CD4-positive, alpha-beta T cell treated with Interleukin-15 for 1 hour (primary cell): ENCODE measurements around the gene CEP83.
"Not testable (repeated sequence)": the region's sequence is repeated elsewhere in the genome, so short reads cannot be mapped to it uniquely, and the experiment has no call there.

Source experiments
- DNase-seq: peaks from one replicate; pipeline ENCODE4 v3.0.0-alpha.2; 2020

The CEP83 gene, protein sequence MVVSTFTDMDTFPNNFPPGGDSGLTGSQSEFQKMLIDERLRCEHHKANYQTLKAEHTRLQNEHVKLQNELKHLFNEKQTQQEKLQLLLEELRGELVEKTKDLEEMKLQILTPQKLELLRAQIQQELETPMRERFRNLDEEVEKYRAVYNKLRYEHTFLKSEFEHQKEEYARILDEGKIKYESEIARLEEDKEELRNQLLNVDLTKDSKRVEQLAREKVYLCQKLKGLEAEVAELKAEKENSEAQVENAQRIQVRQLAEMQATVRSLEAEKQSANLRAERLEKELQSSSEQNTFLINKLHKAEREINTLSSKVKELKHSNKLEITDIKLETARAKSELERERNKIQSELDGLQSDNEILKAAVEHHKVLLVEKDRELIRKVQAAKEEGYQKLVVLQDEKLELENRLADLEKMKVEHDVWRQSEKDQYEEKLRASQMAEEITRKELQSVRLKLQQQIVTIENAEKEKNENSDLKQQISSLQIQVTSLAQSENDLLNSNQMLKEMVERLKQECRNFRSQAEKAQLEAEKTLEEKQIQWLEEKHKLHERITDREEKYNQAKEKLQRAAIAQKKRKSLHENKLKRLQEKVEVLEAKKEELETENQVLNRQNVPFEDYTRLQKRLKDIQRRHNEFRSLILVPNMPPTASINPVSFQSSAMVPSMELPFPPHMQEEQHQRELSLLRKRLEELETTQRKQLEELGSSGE

DNA sequence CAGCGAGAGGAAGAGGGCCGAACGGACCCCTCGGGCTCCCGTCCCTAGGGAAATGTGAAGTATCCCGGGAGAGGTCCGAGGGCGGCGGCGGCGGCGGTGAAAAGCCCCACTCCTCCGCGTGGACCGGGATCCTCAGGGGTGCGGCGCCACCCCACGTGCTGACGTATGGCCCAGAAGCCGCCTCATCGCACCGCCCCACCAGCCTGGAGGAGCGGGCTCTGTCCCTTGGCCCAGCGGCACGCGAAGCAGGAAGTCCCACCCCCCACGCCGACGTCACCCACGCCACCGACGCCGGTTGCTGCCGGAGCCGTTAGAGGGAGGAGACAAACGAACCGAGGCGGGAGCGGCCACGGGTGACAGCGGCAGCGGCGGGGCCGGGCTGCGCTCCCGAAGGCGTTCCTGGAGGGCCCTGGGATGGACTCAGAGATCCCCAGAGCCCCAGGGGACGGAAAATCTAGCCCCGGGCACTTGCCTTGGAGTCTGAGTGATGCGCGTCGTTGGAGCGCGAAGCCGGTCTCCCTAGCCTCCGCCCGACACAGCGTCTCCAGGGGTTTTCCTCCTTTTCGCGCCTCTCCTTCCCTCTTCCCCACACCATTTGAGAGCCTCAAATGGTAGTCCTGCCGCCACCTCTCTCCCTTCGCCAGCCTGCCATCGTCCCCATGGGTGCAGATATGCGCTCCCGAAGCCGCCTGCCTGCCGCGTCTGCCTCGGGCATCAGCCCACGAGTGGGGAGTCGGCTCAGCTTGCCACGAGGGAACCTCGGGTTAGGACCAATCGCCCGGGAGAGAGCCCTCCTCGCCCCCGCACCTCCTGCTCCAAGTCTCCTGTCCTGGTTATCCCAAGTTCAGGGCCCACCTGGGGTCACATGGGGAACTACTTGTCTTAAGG lies at the start of gene CEP83:
Gene CEP83 (minus strand): TSS at position 140 of the 888 bp plus-strand sequence. CDS start 47,377 bp downstream, outside the sequence.
- DNase-seq = peak; percentile 95

- no peak for DNase-seq
Observed at GRCh38 chr12:94509317-94509716, 49.6 kb upstream of the CEP83 start.

DNA sequence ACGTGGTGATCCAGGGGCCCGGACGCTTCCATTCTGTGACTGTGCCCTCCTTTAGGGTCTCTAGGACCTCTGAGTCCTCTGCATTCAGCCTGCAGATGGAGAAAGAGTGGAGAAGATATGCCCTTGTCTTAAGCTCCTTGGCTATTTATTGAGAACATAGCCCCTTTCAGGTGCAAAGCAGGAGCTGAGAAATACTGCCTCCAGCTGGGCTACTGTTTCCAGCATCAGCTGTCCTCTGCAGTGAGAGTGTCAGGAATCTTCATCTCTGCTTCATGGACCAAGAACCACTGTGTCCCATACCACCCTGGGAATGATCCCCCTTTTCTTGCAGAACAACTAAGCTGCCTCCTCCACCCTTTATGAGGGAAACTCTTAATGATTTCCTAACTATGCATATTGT lies 47.8 kb upstream of the CEP83 start:
- no peak for DNase-seq

DNA sequence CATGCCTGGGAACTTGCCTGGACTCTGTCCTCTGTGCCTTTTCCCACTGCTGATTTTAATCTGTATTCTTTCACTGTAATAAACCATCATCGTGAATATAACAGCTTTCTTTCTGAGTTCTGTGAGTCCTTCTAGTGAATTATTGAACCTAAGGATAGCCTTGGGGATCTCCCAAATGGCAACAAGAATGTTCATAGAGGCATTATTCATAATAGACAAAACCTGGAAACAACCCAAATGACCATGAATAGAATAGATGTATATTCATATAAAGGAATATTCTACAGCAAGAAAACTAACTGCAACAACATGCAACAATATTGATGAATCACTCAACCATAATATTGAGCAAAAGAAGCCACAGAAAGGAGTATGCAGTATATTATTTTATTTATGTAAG lies 44.7 kb upstream of the CEP83 start:
- no peak for DNase-seq

GRCh38 chr12:94503619-94504018 lies 44.0 kb upstream of the CEP83 start:
- no peak for DNase-seq

DNA sequence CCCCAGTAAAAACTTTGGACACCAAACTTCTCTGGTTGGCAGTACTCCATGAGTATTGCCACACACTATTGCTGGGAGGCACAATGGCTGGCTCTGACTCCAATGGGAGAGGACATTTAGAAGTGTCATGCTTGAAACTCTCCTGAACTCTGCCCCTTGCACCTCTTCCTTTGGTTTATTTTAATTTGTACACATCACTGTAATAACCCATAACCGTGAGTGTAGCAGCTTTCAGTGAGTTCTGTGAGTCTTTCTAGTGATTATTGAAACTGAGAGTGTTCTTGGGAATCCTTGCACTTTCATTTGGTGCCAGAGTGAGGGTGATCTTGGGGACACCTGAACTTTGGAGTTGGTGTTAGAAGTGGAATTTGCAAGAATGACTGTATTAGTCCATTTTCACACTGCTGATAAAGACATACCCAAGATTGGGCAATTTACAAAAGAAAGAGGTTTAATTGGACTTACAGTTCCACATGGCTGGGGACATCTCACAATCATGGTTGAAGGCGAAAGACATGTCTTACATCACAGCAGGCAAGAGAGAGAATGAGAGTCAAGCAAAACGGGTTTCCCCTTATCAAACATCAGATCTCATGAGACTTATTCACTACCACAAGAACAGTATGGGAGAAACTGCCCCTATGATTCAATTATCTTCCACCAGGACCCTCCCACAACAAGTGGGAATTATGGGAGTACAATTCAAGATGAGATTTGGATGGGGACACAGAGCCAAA lies 41.3 kb upstream of the CEP83 start:
- no peak for DNase-seq

DNA sequence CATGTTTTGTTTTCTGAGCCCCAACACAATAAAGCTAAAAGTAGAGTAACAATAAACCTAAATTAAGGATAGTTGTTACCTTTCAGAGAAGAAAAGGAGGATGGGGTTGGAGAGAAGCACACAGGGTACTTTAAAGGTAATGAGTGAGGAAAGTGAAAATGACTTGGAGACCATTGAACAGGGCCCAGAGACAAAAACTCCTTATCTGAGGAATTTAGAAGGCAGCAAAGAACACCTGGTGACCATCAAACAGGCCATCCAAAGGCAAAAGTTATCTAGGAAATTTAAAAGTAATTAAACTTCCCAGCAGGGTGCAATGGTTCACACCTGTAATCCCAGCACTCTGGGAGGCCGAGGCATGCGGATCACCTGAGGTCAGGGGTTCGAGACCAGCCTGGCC lies 39.0 kb upstream of the CEP83 start:
- no peak for DNase-seq

- DNase-seq = no peak
Observed at GRCh38 chr12:94498073-94498472, 38.4 kb upstream of the CEP83 start.

GRCh38 chr12:94495445-94496115 lies 35.9 kb upstream of the CEP83 start:
- no peak for DNase-seq

DNA sequence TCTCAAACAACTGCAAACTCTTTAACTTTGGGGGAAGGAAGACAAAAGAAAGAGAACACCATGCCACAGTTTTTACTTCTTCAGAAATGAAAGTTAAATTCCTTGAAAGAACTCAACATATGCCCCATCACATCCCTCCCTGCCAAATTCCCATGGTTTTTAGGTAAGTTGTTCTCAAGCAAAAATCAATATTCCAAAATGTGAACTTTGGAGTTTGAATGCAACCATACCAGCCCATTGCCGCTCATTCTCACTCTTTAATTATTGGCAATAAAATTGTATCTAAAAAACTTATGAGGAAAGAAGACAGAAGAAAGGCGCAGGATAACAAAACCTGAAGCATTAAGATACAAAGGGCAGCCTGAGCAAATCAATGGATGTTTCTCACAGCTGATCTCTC lies 31.8 kb upstream of the CEP83 start:
- no peak for DNase-seq

DNA sequence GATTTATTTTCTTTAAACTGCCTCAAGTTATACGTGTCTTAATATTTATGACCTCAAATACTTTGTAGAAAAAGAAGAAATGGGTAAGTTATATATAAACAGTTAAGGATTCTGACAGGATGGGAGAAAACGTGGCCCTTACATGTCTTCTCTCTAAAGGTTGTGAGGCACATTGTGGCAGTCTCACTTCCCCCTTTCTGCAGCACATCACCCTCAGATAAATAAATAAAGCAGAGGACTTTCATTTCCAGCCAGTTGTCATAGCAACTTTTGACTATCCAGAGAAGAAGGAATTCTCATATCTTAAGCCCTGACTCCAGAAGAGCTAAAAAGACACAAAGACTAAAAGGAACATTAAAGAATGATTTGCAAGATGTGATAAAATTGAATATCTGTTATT lies 28.8 kb upstream of the CEP83 start:
- DNase-seq = no peak

- no peak for DNase-seq
Observed at GRCh38 chr12:94481734-94482133, 22.1 kb upstream of the CEP83 start.

DNA sequence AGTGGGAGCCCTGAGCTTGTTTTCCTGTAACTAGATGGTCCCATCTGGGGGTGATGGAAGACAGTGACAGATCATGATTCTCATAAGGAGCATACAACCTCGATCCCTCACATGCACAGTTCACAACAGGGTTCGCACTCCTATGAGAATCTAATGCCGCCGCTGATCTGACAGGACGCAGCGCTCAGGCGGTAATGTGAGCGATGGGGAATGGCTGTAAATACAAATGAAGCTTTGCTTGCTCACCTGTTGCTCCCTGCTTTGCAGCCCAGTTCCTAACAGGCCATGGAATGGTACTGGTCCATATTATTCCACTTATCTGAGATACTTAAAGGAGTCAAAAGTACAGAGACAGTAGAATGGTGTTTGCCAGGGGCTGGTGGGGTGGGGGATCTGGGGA lies 9.9 kb upstream of the CEP83 start:
- DNase-seq = no peak

DNA sequence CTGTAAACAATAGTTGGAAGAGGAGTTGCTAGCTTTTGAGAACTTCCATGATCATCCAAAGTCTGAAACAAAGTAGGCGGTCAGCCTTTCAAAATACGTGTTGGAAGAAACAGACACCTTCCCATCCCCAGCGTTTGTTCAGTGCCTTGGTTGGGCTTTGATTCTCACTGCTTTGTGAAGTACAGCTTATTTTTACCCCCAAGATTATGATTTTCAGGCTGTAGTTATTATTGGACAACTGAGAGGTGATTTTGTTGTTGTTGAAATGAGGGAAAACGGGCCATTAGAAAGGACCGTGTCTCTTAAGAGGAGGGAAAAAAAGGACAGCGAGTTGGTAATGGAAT lies 921 bp upstream of the CEP83 start:
- no peak for DNase-seq

- DNase-seq = no peak
Observed at GRCh38 chr12:94458877-94459727, 565 bp downstream of the CEP83 start.

DNA sequence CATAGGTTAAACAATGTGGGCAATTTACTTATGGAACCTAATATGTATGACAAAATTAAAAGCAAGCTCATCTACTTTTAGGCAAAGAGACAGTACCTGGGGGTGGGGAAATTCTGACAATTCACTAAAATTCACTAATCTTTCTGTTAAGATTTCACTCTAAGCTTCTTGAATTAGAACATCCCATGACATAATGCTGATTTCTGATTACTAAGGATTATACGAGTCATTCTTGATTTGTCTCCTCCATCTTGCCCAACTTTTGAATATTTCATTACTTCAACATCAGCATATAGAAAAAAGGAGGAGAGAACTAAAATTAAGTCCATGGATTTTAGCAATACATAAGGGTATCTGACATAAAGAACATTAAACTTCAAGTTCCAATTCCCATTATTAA lies 2.4 kb downstream of the CEP83 start:
- DNase-seq = no peak

DNA sequence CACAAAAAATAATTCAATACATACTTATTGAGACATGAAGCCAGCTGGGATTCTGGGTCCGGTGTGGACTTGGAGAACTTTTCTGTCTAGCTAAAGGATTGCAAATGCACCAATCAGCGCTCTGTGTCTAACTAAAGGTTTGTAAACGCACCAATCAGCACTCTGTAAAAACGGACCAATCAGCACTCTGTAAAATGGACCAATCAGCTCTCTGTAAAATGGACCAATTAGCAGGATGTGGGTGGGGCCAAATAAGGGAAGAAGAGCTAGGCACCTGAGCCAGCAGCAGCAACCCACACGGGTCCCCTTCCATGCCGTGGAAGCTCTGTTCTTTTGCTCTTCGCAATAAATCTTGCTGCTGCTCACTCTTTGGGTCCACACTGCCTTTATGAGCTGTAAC lies 5.3 kb downstream of the CEP83 start:
- not testable (repeated sequence) for DNase-seq

DNA sequence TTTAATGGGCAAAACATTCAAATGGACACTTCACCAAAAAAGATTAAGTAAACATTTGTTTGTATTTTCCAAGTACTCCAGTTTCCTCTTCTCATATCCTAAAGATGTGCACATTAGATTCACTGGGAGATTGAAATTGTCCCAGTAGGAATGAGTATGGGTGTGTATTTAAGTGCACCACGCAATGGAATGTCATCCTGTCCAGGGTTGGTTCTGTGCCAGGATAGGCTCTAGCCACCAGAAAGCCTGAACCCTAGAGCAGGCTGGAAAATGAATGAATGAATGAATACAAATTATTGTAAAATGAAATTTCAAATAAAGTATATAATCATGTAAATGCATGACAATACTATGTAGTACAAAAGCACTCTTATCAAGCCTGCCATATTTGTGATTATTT lies 14.0 kb downstream of the CEP83 start:
- DNase-seq = no peak

DNA sequence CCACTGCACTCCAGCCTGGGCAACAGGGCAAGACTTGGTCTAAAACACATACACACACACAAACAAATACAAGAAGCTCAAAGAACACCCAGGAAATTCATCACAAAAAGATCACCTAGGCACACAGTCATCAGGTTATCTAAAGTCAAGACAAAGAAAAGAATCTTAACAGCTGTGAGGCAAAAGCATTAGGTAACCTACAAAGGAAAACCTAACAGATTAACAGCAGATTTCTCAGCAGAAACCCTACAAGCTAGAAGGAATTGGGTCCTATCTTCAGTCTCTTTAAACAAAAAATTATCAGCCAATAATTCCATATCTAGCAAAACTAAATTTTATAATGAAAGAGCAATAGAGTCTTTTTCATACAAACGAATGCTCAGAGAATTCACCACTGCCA lies 22.4 kb downstream of the CEP83 start:
- DNase-seq = no peak

DNA sequence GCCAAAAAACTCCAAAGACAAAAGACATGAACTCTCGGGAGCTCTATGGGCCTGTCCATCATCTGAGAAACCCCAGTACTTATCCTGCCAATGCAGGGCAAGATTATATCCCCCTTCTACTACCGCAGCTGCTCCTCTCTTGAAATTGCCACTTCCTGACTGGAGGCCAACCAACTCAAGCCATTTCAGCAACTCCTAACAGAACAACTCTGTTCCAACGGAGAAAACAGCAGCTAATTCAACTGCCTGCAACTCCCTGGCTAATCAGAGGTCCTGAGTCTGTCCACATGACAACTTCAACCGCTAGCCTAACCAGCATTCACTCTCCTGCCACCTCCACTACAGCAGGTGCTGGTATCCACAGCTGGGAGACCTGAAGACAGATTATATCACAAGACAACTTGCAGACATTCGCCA lies 24.1 kb downstream of the CEP83 start:
- no peak for DNase-seq

- no peak for DNase-seq
Observed at GRCh38 chr12:94434171-94434570, 25.5 kb downstream of the CEP83 start.
